Pancreas (tissue), 10 donors: ENCODE measurements around the gene PRR23E. TPM values are rescaled to one million over a fixed set of nuclear protein-coding genes. Genes with fewer than 3 reads are reported as not detected.

Experiments used
- ATAC-seq, 4 donors: fragments of 200-7000 bp; cut with Tn5 transposase; one replicate each; pipeline versions ENCODE4 v1.8.0 to v1.9.1; 2020; ENCODE audit warnings: mild to moderate bottlenecking in 4 of 4, moderate library complexity in 4 of 4
- DNase-seq, 6 donors: peaks; one replicate each; pipeline ENCODE4 v3.0.0-alpha.2; 2020
- FAIRE-seq: peaks from 2 replicates; lab custom pipeline; 2012; peaks lifted over from hg19 to GRCh38; lab: Jason Lieb, UNC
- H3K27ac ChIP-seq, 4 donors: fragments of 200-600 bp; sonication (generic); 1 replicate in 3 of 4; 2 replicates in 1 of 4; pipeline versions ENCODE4 v1.5.0 to v1.8.0; 2020
- H3K27me3 ChIP-seq, 4 donors: fragments of 200-600 bp; one replicate each; pipeline ENCODE4 v1.8.0; 2021
- H3K36me3 ChIP-seq, 3 donors: fragments of 200-600 bp; sonication (generic) in 1 of 3; one replicate each; pipeline versions ENCODE4 v1.5.0 to v1.8.0; 2020 to 2021
- H3K4me1 ChIP-seq, 3 donors: fragments of 200-600 bp; one replicate each; pipeline ENCODE4 v1.8.0; 2021
- H3K4me3 ChIP-seq, 4 donors: fragments of 200-600 bp; sonication (generic) in 2 of 4; one replicate each; pipeline versions ENCODE4 v1.5.0 to v1.8.0; 2020 to 2021
- H3K9me3 ChIP-seq, 4 donors: fragments of 200-600 bp; one replicate each; pipeline ENCODE4 v1.8.0; 2021
- WGBS, 2 donors: extraction: QIAGEN DNeasy Blood & Tissue Kit; methylation state at CpG; one replicate each; pipeline ENCODE4 v1.1.7; 2013; 5-methylcytosine and 5-hydroxymethylcytosine counted together
- intact Hi-C, 3 donors: fragments of 100-400 bp; cut with DNase I; formaldehyde crosslinking; loops; one replicate each; pipeline versions ENCODE4 v1.11.1 to v1.14.2; 2022
- polyA plus RNA-seq, 2 donors: library from polyadenylated mRNA; stranded (reverse); fragments of 200-250 nt; gene quantifications; one replicate each; pipeline ENCODE4 v1.2.3, GENCODE V29; 2013
- total RNA-seq, 6 donors: library from RNA; stranded (reverse); fragmentation: NEBNext Ultra II Directional in 4 of 6; extraction: Animal tissue kit (Norgen Biotek cat#: 25700) in 4 of 6; gene quantifications; one replicate each; pipeline versions ENCODE4 v1.2.1 to v1.2.4, GENCODE V29; 2021 to 2023
- TF ChIP-seq, protein P1 (sequence below), 4 donors: fragments of 200-600 bp; sonication (generic) in 3 of 4; IDR thresholded peaks; one replicate each; pipeline versions ENCODE4 v1.5.0 to v1.8.0; 2021; ENCODE audit warnings: antibody characterized with exemption in 4 of 4
- donor health status: healthy with polysubstance abuse.
- donor health status: DM: no; HTN: no; CAD: no; lungs with moderate emphysema.
- donor health status: DM: no; HTN: no; CAD: no.
- donor health status: control.
- donor health status: control.
- donor health status: Bipolar disorder and iron deficiency.
- donor health status: DM: yes; HTN: yes; CAD: no.
- donor health status: DM: no; HTN: no; CAD: no.
- donor health status: DM: no; HTN: no; CAD: no.
- donor health status: DM: yes; HTN: yes; CAD: no.

The PRR23E gene
- total and polyA plus RNA-seq, 8 donors, result not detected

DNA sequence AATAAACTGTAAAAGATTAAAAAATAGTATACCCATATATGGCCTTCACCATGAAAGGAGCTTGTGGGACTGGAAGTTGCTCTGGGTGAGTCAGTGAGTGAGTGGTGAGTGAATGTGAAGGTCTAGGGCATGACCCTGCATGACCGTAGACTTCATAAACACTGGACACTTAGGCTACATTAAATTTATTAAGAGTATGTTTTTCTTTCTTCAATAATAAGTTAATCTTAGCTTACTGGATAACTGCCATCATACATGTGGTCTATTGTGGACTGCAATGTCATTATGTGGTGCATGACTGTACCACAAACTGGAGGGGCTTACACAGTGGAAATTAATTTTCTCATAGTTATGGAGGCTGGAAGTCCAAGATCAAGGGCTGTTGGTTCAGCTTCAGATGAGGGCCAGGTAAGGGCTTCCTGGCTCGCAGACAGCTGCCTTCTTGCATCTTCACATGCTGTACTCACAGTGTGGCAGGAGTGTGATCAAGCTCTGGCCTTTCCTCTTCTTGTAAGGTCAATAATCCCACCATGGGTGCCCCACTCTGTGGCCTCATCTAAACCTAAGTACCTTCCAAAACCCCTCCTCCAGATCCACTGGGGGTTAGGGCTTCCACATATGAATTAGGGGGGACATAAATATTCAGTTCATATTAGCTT lies 40.8 kb upstream of the PRR23E start:
- ATAC-seq (no peak), DNase-seq (no peak), FAIRE-seq (no peak)
- intact Hi-C loops, result no loop called here
- Histone ChIP-seq H3K4me1 (no peaks in the 10 kb centered on the region), H3K9me3 (no peaks in the 10 kb centered on the region), H3K27ac (no peak overlapping the region), H3K27me3 (peaks cover 0 to 30% (median 1%) of the 10 kb centered on the region in 4 donors), H3K4me3 (no peak overlapping the region), H3K36me3 (no peaks in the 10 kb centered on the region)
- TF ChIP-seq, protein P1, sequence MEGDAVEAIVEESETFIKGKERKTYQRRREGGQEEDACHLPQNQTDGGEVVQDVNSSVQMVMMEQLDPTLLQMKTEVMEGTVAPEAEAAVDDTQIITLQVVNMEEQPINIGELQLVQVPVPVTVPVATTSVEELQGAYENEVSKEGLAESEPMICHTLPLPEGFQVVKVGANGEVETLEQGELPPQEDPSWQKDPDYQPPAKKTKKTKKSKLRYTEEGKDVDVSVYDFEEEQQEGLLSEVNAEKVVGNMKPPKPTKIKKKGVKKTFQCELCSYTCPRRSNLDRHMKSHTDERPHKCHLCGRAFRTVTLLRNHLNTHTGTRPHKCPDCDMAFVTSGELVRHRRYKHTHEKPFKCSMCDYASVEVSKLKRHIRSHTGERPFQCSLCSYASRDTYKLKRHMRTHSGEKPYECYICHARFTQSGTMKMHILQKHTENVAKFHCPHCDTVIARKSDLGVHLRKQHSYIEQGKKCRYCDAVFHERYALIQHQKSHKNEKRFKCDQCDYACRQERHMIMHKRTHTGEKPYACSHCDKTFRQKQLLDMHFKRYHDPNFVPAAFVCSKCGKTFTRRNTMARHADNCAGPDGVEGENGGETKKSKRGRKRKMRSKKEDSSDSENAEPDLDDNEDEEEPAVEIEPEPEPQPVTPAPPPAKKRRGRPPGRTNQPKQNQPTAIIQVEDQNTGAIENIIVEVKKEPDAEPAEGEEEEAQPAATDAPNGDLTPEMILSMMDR (IDR thresholded peaks at IDR 0.05), result no peak
- WGBS, 2 donors, result 82 to 92% methylated on average over 2 of the region's 2 CpGs

DNA sequence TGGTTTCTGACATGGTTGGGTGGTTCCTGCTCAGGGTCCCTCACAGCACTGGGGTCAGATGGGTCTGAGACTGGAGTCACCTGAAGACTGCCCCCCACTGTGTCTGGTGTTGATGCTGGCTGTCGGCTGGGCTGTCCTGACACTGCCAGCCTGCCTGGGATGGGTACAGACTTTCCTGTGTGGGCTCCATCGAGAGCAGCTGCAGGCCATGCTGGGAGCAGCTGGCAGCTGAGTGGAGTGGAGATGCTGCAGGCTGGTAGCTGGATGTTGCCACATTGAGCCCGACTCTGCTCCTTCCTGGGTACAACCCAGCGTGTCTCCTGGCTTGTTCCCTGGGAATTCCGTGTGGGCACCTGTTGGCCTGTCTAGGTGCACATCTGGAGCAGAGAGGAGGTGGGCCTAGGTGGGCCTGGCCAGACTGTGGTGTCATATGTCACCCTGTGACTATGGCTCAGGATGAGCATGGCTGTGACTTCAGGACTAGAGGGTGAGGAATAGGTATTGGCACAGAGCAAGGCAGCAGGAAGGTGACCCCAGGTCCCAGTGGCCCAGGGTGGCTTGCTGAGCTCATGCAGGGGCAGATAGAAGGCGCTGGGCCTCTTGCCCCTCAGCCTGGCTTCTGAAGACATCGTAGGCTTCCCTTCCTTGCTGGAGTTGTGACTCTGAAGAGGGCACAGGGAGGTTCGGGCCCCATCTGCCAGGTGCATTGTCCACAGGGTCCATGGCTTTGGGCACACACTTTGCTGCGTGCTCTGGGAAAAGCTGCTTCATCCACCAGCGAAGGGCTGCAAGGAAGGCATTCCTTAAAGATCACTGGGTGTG lies 40.0 kb upstream of the PRR23E start:
- WGBS, 2 donors, result 88 to 94% methylated on average over 10 of the region's 10 CpGs
- DNase-seq, result peak in 1 of 6 donors; percentile 39

DNA sequence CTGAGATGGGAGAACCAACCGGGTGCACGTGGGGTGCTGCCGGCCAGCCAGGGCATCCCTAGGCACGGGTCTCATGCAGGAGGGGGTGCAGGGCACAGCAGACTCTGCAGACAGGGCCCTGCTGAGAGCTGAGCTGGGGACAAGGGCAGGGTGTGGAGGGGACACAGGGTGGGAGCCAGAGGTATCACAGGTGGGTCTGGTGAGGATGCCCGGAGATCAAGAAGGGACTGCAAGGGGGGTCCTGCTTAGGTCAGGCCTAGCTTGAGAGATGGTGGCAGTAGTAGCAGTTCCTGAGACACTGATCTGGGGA lies 39.5 kb upstream of the PRR23E start:
- TF ChIP-seq, protein P1 (IDR thresholded peaks at IDR 0.05), result no peak
- H3K36me3 ChIP-seq, result no peaks in the 10 kb centered on the region
- intact Hi-C loops, result no loop called here
- no peaks in the 10 kb centered on the region for H3K4me1 ChIP-seq
- DNase-seq (peak in 1 of 6 donors; percentile 32), ATAC-seq (no peak), FAIRE-seq (no peak)
- no peak overlapping the region for H3K27ac ChIP-seq
- no peak overlapping the region for H3K4me3 ChIP-seq
- WGBS, 2 donors, result 82 to 84% methylated on average over 5 of the region's 5 CpGs
- H3K9me3 ChIP-seq, result no peaks in the 10 kb centered on the region
- peaks cover 0 to 23% (median 3%) of the 10 kb centered on the region in 4 donors for H3K27me3 ChIP-seq

More for the DNA sequence above, 40.0 kb upstream of the PRR23E start:
- no peak for FAIRE-seq
- Histone ChIP-seq H3K4me1 (no peaks in the 10 kb centered on the region), H3K36me3 (no peaks in the 10 kb centered on the region), H3K4me3 (no peak overlapping the region), H3K27ac (no peak overlapping the region), H3K9me3 (no peaks in the 10 kb centered on the region), H3K27me3 (peaks cover 0 to 28% (median 1%) of the 10 kb centered on the region in 4 donors)
- intact Hi-C loops, result no loop called here
- ATAC-seq, result no peak
- TF ChIP-seq, protein P1 (IDR thresholded peaks at IDR 0.05), result no peak

DNA sequence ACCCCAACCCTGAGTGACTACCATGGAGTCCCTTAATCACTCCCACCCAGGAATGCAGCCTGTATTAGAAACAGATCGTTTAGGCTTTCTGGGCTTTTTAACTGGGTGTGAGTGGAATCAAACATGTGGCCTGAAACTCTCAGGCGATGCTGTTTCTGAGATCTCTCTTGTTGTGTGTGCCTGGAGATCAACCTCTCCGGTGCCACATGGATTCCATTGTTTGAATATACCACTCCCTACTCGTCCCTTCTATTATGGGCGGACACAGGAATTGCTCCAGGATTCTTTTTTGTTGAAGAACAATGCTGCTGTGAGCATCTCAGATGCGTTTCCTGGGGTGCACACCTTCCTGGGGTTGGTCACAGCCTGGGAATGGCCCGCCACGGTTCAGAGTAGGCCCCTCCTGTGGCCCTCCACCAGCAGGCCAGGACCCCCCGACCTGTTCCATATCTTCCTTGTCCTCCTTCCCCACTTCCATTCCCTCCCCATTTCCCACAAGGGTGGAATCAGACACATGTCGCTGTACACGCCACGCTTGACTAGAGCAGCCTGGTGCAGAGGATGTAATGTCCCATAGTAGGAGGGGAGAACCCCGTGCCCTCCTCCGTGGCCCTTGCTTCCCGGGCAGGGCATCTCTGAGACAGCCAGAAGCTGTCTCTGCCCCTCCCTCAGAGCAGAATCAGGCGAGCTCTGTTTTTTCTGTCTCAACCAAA lies 36.4 kb upstream of the PRR23E start:
- no peak overlapping the region for H3K4me3 ChIP-seq
- FAIRE-seq, result no peak
- no peaks in the 10 kb centered on the region for H3K9me3 ChIP-seq
- 50 to 65% methylated on average over 16 of the region's 16 CpGs for WGBS, 2 donors
- H3K27ac ChIP-seq, result no peak overlapping the region
- intact Hi-C loops, result no loop called here
- DNase-seq, result peak in 1 of 6 donors; percentile 29
- peaks cover 0 to 11% (median 3%) of the 10 kb centered on the region in 4 donors for H3K27me3 ChIP-seq
- ATAC-seq, result no peak
- TF ChIP-seq, protein P1 (IDR thresholded peaks at IDR 0.05), result no peak
- no peaks in the 10 kb centered on the region for H3K4me1 ChIP-seq
- H3K36me3 ChIP-seq, result no peaks in the 10 kb centered on the region
